Omental fat pad (tissue), 4 donors: ENCODE data around the gene MEGF8. TPM values are rescaled to one million over a fixed set of nuclear protein-coding genes. Genes with fewer than 3 reads are reported as not detected.

Experiments
- ATAC-seq: fragments of 150-250 bp; one replicate; pipeline ENCODE4 v1.9.1; 2016; ENCODE audit warnings: mild to moderate bottlenecking, moderate library complexity; ENCODE audit not compliant: low FRiP score
- DNase-seq: peaks from one replicate; pipeline ENCODE4 v3.0.0-alpha.2; 2019; ENCODE audit warnings: low spot score
- CTCF ChIP-seq, 3 donors: fragments of 450-650 bp; IDR thresholded peaks; one replicate each; pipeline ENCODE4 v1.5.1; 2016 to 2017; ENCODE audit warnings: antibody characterized with exemption in 3 of 3, mild to moderate bottlenecking in 3 of 3, moderate library complexity in 2 of 3
- total RNA-seq, 4 donors: library from RNA; depleted of rRNA; stranded (reverse); fragments of >200 nt; gene quantifications; one replicate each; pipeline ENCODE4 v1.1.0, GENCODE V29; 2016

Gene MEGF8
- total RNA-seq, 4 donors from 2014 or later: 15.3 to 20.5 (median 18.4) TPM

- TF ChIP-seq CTCF (IDR thresholded peaks at IDR 0.05): no peak
- no peak for ATAC-seq
- no peak for DNase-seq
Measured at GRCh38 chr19:42367929-42368328, 42.5 kb downstream of the MEGF8 start.

- no peak for TF ChIP-seq CTCF (IDR thresholded peaks at IDR 0.05)
Measured at GRCh38 chr19:42368360-42368759, 42.9 kb downstream of the MEGF8 start.

GRCh38 chr19:42368765-42369164 is 43.3 kb downstream of the MEGF8 start:
- TF ChIP-seq CTCF (IDR thresholded peaks at IDR 0.05): no peak
- DNase-seq: no peak
- no peak for ATAC-seq

More at GRCh38 chr19:42368360-42368759, 42.9 kb downstream of the MEGF8 start:
- DNase-seq: no peak
- ATAC-seq: no peak

- TF ChIP-seq CTCF (IDR thresholded peaks at IDR 0.05): no peak
- ATAC-seq: no peak
- DNase-seq: no peak
Measured at GRCh38 chr19:42369433-42370067, 44.1 kb downstream of the MEGF8 start.

- no peak for ATAC-seq
Measured at GRCh38 chr19:42370068-42370520, 44.7 kb downstream of the MEGF8 start.

GRCh38 chr19:42370626-42371175 is 45.3 kb downstream of the MEGF8 start:
- DNase-seq (no peak), ATAC-seq (no peak)
- no peak for TF ChIP-seq CTCF (IDR thresholded peaks at IDR 0.05)

More at GRCh38 chr19:42370068-42370520, 44.7 kb downstream of the MEGF8 start:
- no peak for DNase-seq
- TF ChIP-seq CTCF (IDR thresholded peaks at IDR 0.05): no peak

- ATAC-seq (no peak), DNase-seq (no peak)
- TF ChIP-seq CTCF (IDR thresholded peaks at IDR 0.05): no peak
Measured at GRCh38 chr19:42374826-42375376, 49.5 kb downstream of the MEGF8 start.
